H9 (cell line): ENCODE data around the gene HCRTR2. TPM values are rescaled to one million over a fixed set of nuclear protein-coding genes. Genes with fewer than 3 reads are reported as not detected.

ENCODE experiments used
- DNase-seq: peaks from one replicate; pipeline ENCODE4 v3.0.0-alpha.2; 2017
- H2AFZ ChIP-seq: one replicate; pipeline ENCODE4 v1.6.1; 2013; ENCODE audit warnings: mild to moderate bottlenecking, low read length, control low read depth, moderate library complexity
- H2AK5ac ChIP-seq: 2 replicates; pipeline ENCODE4 v1.6.1; 2013; ENCODE audit warnings: low read length, control low read depth, mixed read lengths; ENCODE audit not compliant: insufficient read length
- H2BK120ac ChIP-seq: one replicate; pipeline ENCODE4 v1.6.1; 2013; ENCODE audit warnings: low read depth, mild to moderate bottlenecking, low read length, control low read depth, inconsistent platforms; ENCODE audit not compliant: poor library complexity, severe bottlenecking
- H2BK12ac ChIP-seq: 2 replicates; pipeline ENCODE4 v1.6.1; 2013; ENCODE audit warnings: low read length, control low read depth, mixed read lengths, low read depth; ENCODE audit not compliant: insufficient read length
- H2BK15ac ChIP-seq: 2 replicates; pipeline ENCODE4 v1.6.1; 2013; ENCODE audit warnings: low read depth, low read length, control low read depth
- H2BK20ac ChIP-seq: one replicate; pipeline ENCODE4 v1.6.1; 2013; ENCODE audit warnings: low read depth, mild to moderate bottlenecking, low read length, control low read depth, inconsistent platforms; ENCODE audit not compliant: poor library complexity, severe bottlenecking
- H2BK5ac ChIP-seq: 2 replicates; pipeline ENCODE4 v1.6.1; 2013; ENCODE audit warnings: low read length, control low read depth, mixed read lengths; ENCODE audit not compliant: insufficient read length
- H3K14ac ChIP-seq: 2 replicates; pipeline ENCODE4 v1.6.1; 2013; ENCODE audit warnings: low read length, control low read depth; ENCODE audit not compliant: insufficient read depth
- H3K18ac ChIP-seq: 2 replicates; pipeline ENCODE4 v1.6.1; 2013; ENCODE audit warnings: low read depth, mild to moderate bottlenecking, mixed read lengths, low read length, control low read depth; ENCODE audit not compliant: insufficient read length
- H3K23ac ChIP-seq: 2 replicates; pipeline ENCODE4 v1.6.1; 2013; ENCODE audit warnings: low read length, control low read depth, mixed read lengths, low read depth; ENCODE audit not compliant: insufficient read length
- H3K23me2 ChIP-seq: 2 replicates; pipeline ENCODE4 v1.6.1; 2013; ENCODE audit warnings: low read depth, mild to moderate bottlenecking, mixed read lengths, low read length, control low read depth; ENCODE audit not compliant: insufficient read length, poor library complexity, severe bottlenecking
- H3K27ac ChIP-seq: 2 replicates; pipeline ENCODE4 v1.5.1; 2013; ENCODE audit warnings: low read length, control low read depth, mixed read lengths, low read depth; ENCODE audit not compliant: insufficient read length
- H3K27me3 ChIP-seq: 2 replicates; pipeline ENCODE4 v1.6.1; 2013; ENCODE audit warnings: low read length, control low read depth, inconsistent platforms; ENCODE audit not compliant: insufficient read depth
- H3K4ac ChIP-seq: 2 replicates; pipeline ENCODE4 v1.6.1; 2013; ENCODE audit warnings: low read depth, mild to moderate bottlenecking, control low read depth, inconsistent platforms, low read length, moderate library complexity
- H3K4me1 ChIP-seq: 2 replicates; pipeline ENCODE4 v1.6.1; 2013; ENCODE audit warnings: low read length, control low read depth, inconsistent platforms; ENCODE audit not compliant: insufficient read depth
- H3K4me2 ChIP-seq: 2 replicates; pipeline ENCODE4 v1.6.1; 2013; ENCODE audit warnings: low read length, control low read depth, mixed read lengths; ENCODE audit not compliant: insufficient read length, insufficient read depth
- H3K56ac ChIP-seq: 2 replicates; pipeline ENCODE4 v1.6.1; 2013; ENCODE audit warnings: low read depth, mild to moderate bottlenecking, mixed read lengths, low read length, control low read depth; ENCODE audit not compliant: insufficient read length
- H3K79me1 ChIP-seq: 2 replicates; pipeline ENCODE4 v1.6.1; 2013; ENCODE audit warnings: low read depth, mild to moderate bottlenecking, moderate library complexity, low read length, control low read depth, inconsistent platforms; ENCODE audit not compliant: insufficient read depth, poor library complexity, severe bottlenecking
- H3K79me2 ChIP-seq: 2 replicates; pipeline ENCODE4 v1.6.1; 2013; ENCODE audit warnings: low read length, control low read depth, inconsistent platforms; ENCODE audit not compliant: insufficient read depth
- H3K9ac ChIP-seq: 2 replicates; pipeline ENCODE4 v1.6.1; 2013; ENCODE audit warnings: low read length, control low read depth, mixed read lengths; ENCODE audit not compliant: insufficient read length; ENCODE audit errors: extremely low read depth
- H3K9me3 ChIP-seq: one replicate; pipeline ENCODE4 v1.6.1; 2013; ENCODE audit warnings: low read depth, low read length, inconsistent platforms; ENCODE audit not compliant: control insufficient read depth
- H3T11ph ChIP-seq: one replicate; pipeline ENCODE4 v1.6.1; 2013; ENCODE audit warnings: mild to moderate bottlenecking, low read length, control low read depth, inconsistent platforms
- H4K20me1 ChIP-seq: one replicate; pipeline ENCODE4 v1.6.1; 2013; ENCODE audit not compliant: control insufficient read depth, insufficient read length, insufficient read depth
- H4K5ac ChIP-seq: 2 replicates; pipeline ENCODE4 v1.6.1; 2013; ENCODE audit warnings: low read depth, mild to moderate bottlenecking, mixed read lengths, low read length, control low read depth; ENCODE audit not compliant: insufficient read length
- H4K8ac ChIP-seq: replicated peaks from 2 replicates; pipeline ENCODE4 v1.6.1; 2013; ENCODE audit warnings: low read length, control low read depth, mixed read lengths, low read depth; ENCODE audit not compliant: insufficient read length
- H4K91ac ChIP-seq: 2 replicates; pipeline ENCODE4 v1.6.1; 2013; ENCODE audit warnings: low read depth, mild to moderate bottlenecking, moderate library complexity, mixed read lengths, low read length, control low read depth; ENCODE audit not compliant: insufficient read length
- H3K27ac Mint-ChIP-seq, 3 experiments: 2 replicates in 2 of 3; 3 replicates in 1 of 3; pipeline ENCODE4 v1.8.0; 2020 to 2021; ENCODE audit warnings: mixed read lengths in 3 of 3, mild to moderate bottlenecking in 1 of 3, moderate library complexity in 1 of 3
- H3K27me3 Mint-ChIP-seq: 2 replicates; pipeline ENCODE4 v1.8.0; 2021; ENCODE audit warnings: low read depth, mild to moderate bottlenecking, moderate library complexity, mixed read lengths
- H3K36me3 Mint-ChIP-seq, 3 experiments: 2 replicates in 2 of 3; 3 replicates in 1 of 3; pipeline ENCODE4 v1.8.0; 2020 to 2021; ENCODE audit warnings: low read depth in 3 of 3, mixed read lengths in 3 of 3; ENCODE audit not compliant: insufficient read depth in 1 of 3
- H3K4me1 Mint-ChIP-seq, 2 experiments: 2 replicates each; pipeline ENCODE4 v1.8.0; 2020; ENCODE audit warnings: mixed read lengths in 2 of 2
- H3K4me3 Mint-ChIP-seq, 2 experiments: 2 replicates in 1 of 2; 3 replicates in 1 of 2; pipeline ENCODE4 v1.8.0; 2020 to 2021; ENCODE audit warnings: mild to moderate bottlenecking in 2 of 2, mixed read lengths in 2 of 2, moderate library complexity in 1 of 2
- H3K9me3 Mint-ChIP-seq, 2 experiments: 2 replicates in 1 of 2; 3 replicates in 1 of 2; pipeline ENCODE4 v1.8.0; 2020; ENCODE audit warnings: mild to moderate bottlenecking in 2 of 2, mixed read lengths in 2 of 2, moderate library complexity in 1 of 2
- CTCF ChIP-seq: fragments of 200-600 bp; sonication (generic); conservative IDR thresholded peaks from 3 replicates; pipeline ENCODE4 v1.8.0; 2021; ENCODE audit warnings: antibody characterized with exemption, mild to moderate bottlenecking
- WGBS: extraction: QIAGEN DNeasy Blood & Tissue Kit; methylation state at CpG from one replicate; pipeline ENCODE4 v1.1.7; 2013; ENCODE audit warnings: missing lambda C conversion rate, low lambda C conversion rate, mixed read lengths; ENCODE audit not compliant: insufficient read length; ENCODE audit errors: extremely low coverage; 5-methylcytosine and 5-hydroxymethylcytosine counted together
- total RNA-seq: library from RNA; stranded (reverse); gene quantifications from 2 replicates; pipeline ENCODE4 v1.2.1, GENCODE V29; 2021

The HCRTR2 gene
- total RNA-seq, 1 experiment from 2014 or later, result not detected

DNA sequence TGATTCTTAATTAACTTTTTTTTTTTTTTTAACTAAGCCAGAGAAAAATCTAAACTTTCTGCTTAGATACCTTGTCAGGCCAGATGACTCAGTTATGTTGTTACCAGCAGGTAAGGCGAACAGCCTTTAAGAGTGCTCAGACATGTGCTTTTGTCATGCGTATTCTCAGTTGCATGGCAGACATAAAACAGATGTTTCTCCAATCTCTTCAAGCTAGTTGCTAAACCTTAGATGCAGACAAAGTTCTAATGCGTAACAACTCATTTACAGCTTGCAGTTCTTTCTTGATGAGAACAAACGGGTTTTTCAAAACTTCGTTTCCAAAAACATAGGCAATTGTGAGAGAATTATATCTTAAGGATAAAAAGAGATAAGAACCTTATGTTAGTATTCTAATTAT is 103.3 kb downstream of the HCRTR2 start:
- Histone ChIP-seq H3K9ac (no peak overlapping the region), H3K79me2 (no peaks in the 10 kb centered on the region), H2BK15ac (no peak overlapping the region), H3K56ac (no peak overlapping the region), H3K4ac (no peak overlapping the region), H4K20me1 (no peaks in the 10 kb centered on the region), H4K91ac (no peak overlapping the region), H3K4me1 (peaks cover 7% of the 10 kb centered on the region; the same call in 1 of the 2 replicates), H2BK5ac (no peak overlapping the region), H3K27ac (no peak overlapping the region), H2BK20ac (no peak overlapping the region), H3K79me1 (no peaks in the 10 kb centered on the region), H2BK12ac (no peak overlapping the region), H2AFZ (no peak overlapping the region), H4K5ac (no peak overlapping the region), H2AK5ac (no peak overlapping the region), H2BK120ac (no peak overlapping the region), H3K27me3 (no peaks in the 10 kb centered on the region), H3K4me2 (peak overlapping the region; percentile 24), H3K23ac (no peak overlapping the region), H4K8ac (no peak overlapping the region), H3K14ac (no peak overlapping the region), H3K23me2 (no peaks in the 10 kb centered on the region), H3T11ph (no peak overlapping the region), H3K9me3 (no peaks in the 10 kb centered on the region), H3K18ac (no peak overlapping the region)
- peaks cover 16 to 19% of the 10 kb centered on the region in 2 experiments for H3K4me1 Mint-ChIP-seq
- TF ChIP-seq CTCF, result no peak
- H3K27me3 Mint-ChIP-seq, result no peaks in the 10 kb centered on the region
- H3K27ac Mint-ChIP-seq, result no peak overlapping the region; a peak in 1 of 7 replicates
- WGBS, result no CpG with 5 or more reads among the region's 5 CpGs
- no peaks in the 10 kb centered on the region for H3K36me3 Mint-ChIP-seq
- H3K4me3 Mint-ChIP-seq, result no peak overlapping the region
- DNase-seq, result no peak
- no peaks in the 10 kb centered on the region for H3K9me3 Mint-ChIP-seq
